Liver (tissue), 9 donors: ENCODE results near the gene PLD3. TPM values are rescaled to one million over a fixed set of nuclear protein-coding genes. Genes with fewer than 3 reads are reported as not detected.

Experiments used
- DNase-seq: peaks from one replicate; pipeline ENCODE4 v3.0.0-alpha.2; 2017; ENCODE audit warnings: low spot score
- H3K27ac ChIP-seq, 2 donors: one replicate each; pipeline ENCODE4 v1.7.0; 2013; ENCODE audit warnings: inconsistent platforms in 2 of 2, low read length in 2 of 2, control low read depth in 1 of 2, low read depth in 1 of 2, mild to moderate bottlenecking in 1 of 2
- H3K27me3 ChIP-seq, 4 donors: one replicate each; pipeline versions ENCODE4 v1.6.1 to v1.7.0; 2013; ENCODE audit warnings: low read length in 3 of 4, inconsistent platforms in 1 of 4, mild to moderate bottlenecking in 1 of 4, moderate library complexity in 1 of 4; ENCODE audit not compliant: control insufficient read depth in 4 of 4, insufficient read depth in 4 of 4
- H3K36me3 ChIP-seq, 4 donors: one replicate each; pipeline versions ENCODE4 v1.6.1 to v1.7.0; 2013; ENCODE audit warnings: low read length in 3 of 4, mild to moderate bottlenecking in 3 of 4, low read depth in 1 of 4, moderate library complexity in 1 of 4; ENCODE audit not compliant: control insufficient read depth in 4 of 4, insufficient read depth in 3 of 4
- H3K4me1 ChIP-seq, 4 donors: one replicate each; pipeline versions ENCODE4 v1.6.1 to v1.7.0; 2013; ENCODE audit warnings: low read length in 3 of 4, mild to moderate bottlenecking in 3 of 4, moderate library complexity in 1 of 4; ENCODE audit not compliant: control insufficient read depth in 4 of 4, insufficient read depth in 4 of 4
- H3K4me3 ChIP-seq, 3 donors: one replicate each; pipeline versions ENCODE4 v1.6.1 to v1.7.0; 2013; ENCODE audit warnings: low read length in 3 of 3, control low read depth in 1 of 3, low read depth in 1 of 3, mild to moderate bottlenecking in 1 of 3
- H3K9ac ChIP-seq, 2 donors: one replicate each; pipeline ENCODE4 v1.7.0; 2013; ENCODE audit warnings: low read length in 2 of 2, mild to moderate bottlenecking in 2 of 2, moderate library complexity in 2 of 2, control low read depth in 1 of 2, low read depth in 1 of 2
- H3K9me3 ChIP-seq, 4 donors: one replicate each; pipeline versions ENCODE4 v1.6.1 to v1.7.0; 2013; ENCODE audit warnings: low read length in 3 of 4; ENCODE audit not compliant: control insufficient read depth in 4 of 4
- ATF3 ChIP-seq: IDR thresholded peaks from 2 replicates; pipeline ENCODE4 v1.6.1; 2016; ENCODE audit warnings: antibody characterized with exemption
- CTCF ChIP-seq: fragments of 150-350 bp; IDR thresholded peaks from 2 replicates; pipeline ENCODE4 v1.5.1; 2017; ENCODE audit warnings: improper control_type of control experiment, low read depth, low read length; ENCODE audit not compliant: missing input control
- EGR1 ChIP-seq, 2 donors: IDR thresholded peaks; 2 replicates each; pipeline ENCODE4 v1.6.1; 2016 to 2018; ENCODE audit warnings: antibody characterized with exemption in 2 of 2, low read depth in 2 of 2
- FOXA1 ChIP-seq: IDR thresholded peaks from 2 replicates; pipeline ENCODE4 v1.6.1; 2016; ENCODE audit warnings: antibody characterized with exemption
- FOXA2 ChIP-seq: IDR thresholded peaks from 2 replicates; pipeline ENCODE4 v1.6.1; 2016; ENCODE audit warnings: antibody characterized with exemption
- GABPA ChIP-seq, 2 donors: IDR thresholded peaks in 1 of 2; conservative IDR thresholded peaks in 1 of 2; 2 replicates each; pipeline ENCODE4 v1.6.1; 2016; ENCODE audit warnings: antibody characterized with exemption in 2 of 2, mild to moderate bottlenecking in 1 of 2, moderate library complexity in 1 of 2
- HNF4A ChIP-seq, 2 donors: conservative IDR thresholded peaks; 2 replicates each; pipeline ENCODE4 v1.6.1; 2016; ENCODE audit warnings: antibody characterized with exemption in 2 of 2, mild to moderate bottlenecking in 2 of 2
- HNF4G ChIP-seq: IDR thresholded peaks from 2 replicates; pipeline ENCODE4 v1.6.1; 2016; ENCODE audit warnings: antibody characterized with exemption
- JUND ChIP-seq, 2 donors: IDR thresholded peaks; 2 replicates each; pipeline ENCODE4 v1.6.1; 2016; ENCODE audit warnings: antibody characterized with exemption in 2 of 2
- MAX ChIP-seq: IDR thresholded peaks from 2 replicates; pipeline ENCODE4 v1.6.1; 2016; ENCODE audit warnings: antibody characterized with exemption
- NR2F2 ChIP-seq: IDR thresholded peaks from 2 replicates; pipeline ENCODE4 v1.6.1; 2016; ENCODE audit warnings: antibody characterized with exemption
- RAD21 ChIP-seq, 2 donors: IDR thresholded peaks; 2 replicates each; pipeline ENCODE4 v1.6.1; 2016; ENCODE audit warnings: antibody characterized with exemption in 2 of 2, mild to moderate bottlenecking in 2 of 2
- REST ChIP-seq: IDR thresholded peaks from 2 replicates; pipeline ENCODE4 v1.6.1; 2016; ENCODE audit warnings: antibody characterized with exemption, mild to moderate bottlenecking
- RXRA ChIP-seq, 2 donors: IDR thresholded peaks; 2 replicates each; pipeline ENCODE4 v1.6.1; 2017 to 2018; ENCODE audit warnings: antibody characterized with exemption in 2 of 2, mild to moderate bottlenecking in 1 of 2
- SP1 ChIP-seq: IDR thresholded peaks from 2 replicates; pipeline ENCODE4 v1.6.1; 2018; ENCODE audit warnings: antibody characterized with exemption, mild to moderate bottlenecking
- TAF1 ChIP-seq: conservative IDR thresholded peaks from 2 replicates; pipeline ENCODE4 v1.6.1; 2016; ENCODE audit warnings: antibody characterized with exemption, mild to moderate bottlenecking
- YY1 ChIP-seq: IDR thresholded peaks from 2 replicates; pipeline ENCODE4 v1.6.1; 2016; ENCODE audit warnings: antibody characterized with exemption, mild to moderate bottlenecking
- ZBTB33 ChIP-seq: IDR thresholded peaks from 2 replicates; pipeline ENCODE4 v1.6.1; 2016; ENCODE audit warnings: antibody characterized with exemption
- WGBS: extraction: QIAGEN DNeasy Blood & Tissue Kit; methylation state at CpG from one replicate; pipeline ENCODE4 v1.1.7; 2013; 5-methylcytosine and 5-hydroxymethylcytosine counted together
- polyA plus RNA-seq, 2 donors: library from polyadenylated mRNA; stranded (reverse) in 1 of 2; unstranded in 1 of 2; fragments of 200-250 nt in 1 of 2; fragments of >200 nt in 1 of 2; fragmentation: Nextera tagmentation in 1 of 2; extraction: Ambion mirVana in 1 of 2; gene quantifications; one replicate each; pipeline versions ENCODE4 v1.2.1 to v1.2.3, GENCODE V29; 2013 to 2015
- total RNA-seq, 2 donors: library from RNA; depleted of rRNA; stranded (reverse); fragments of >200 nt; gene quantifications; one replicate each; pipeline ENCODE4 v1.2.3, GENCODE V29; 2014
- donor health status: healthy.
- donor health status: healthy.
- donor health status: healthy.
- donor health status: healthy.
- donor health status: healthy.

Gene PLD3
- total and polyA plus RNA-seq, 4 donors = 56.0 to 125 (median 105) TPM

- DNase-seq = no peak
- Histone ChIP-seq H3K4me1 (no peaks in the 10 kb centered on the region), H3K27me3 (no peaks in the 10 kb centered on the region), H3K36me3 (peaks cover 6 to 41% (median 22%) of the 10 kb centered on the region in 4 donors), H3K9me3 (no peaks in the 10 kb centered on the region), H3K27ac (no peak overlapping the region), H3K4me3 (no peak overlapping the region), H3K9ac (no peak overlapping the region)
- TF ChIP-seq NR2F2 = no peak
- TF ChIP-seq REST = no peak
- no peak for TF ChIP-seq CTCF
- TF ChIP-seq MAX = no peak
- no peak for TF ChIP-seq FOXA2
- TF ChIP-seq EGR1 (IDR thresholded peaks at IDR 0.05; ENCODE audit: low read depth in 2 of 2) = no peak
- no peak for TF ChIP-seq HNF4G
- no peak for TF ChIP-seq JUND (IDR thresholded peaks at IDR 0.05)
- no peak for TF ChIP-seq RXRA (IDR thresholded peaks at IDR 0.05)
- TF ChIP-seq YY1 = no peak
- no peak for TF ChIP-seq RAD21 (IDR thresholded peaks at IDR 0.05)
- no peak for TF ChIP-seq TAF1
- no peak for TF ChIP-seq ATF3
- no peak for TF ChIP-seq FOXA1
- no peak for TF ChIP-seq HNF4A (conservative IDR thresholded peaks at IDR 0.05)
- no peak for TF ChIP-seq SP1
- no peak for TF ChIP-seq GABPA (IDR thresholded peaks at IDR 0.05 in 1 of 2, conservative IDR thresholded peaks at IDR 0.05 in 1 of 2)
- 89% methylated on average over 7 of the region's 7 CpGs for WGBS
Measured at GRCh38 chr19:40320558-40320935, 27.9 kb upstream of the PLD3 start.

GRCh38 chr19:40321076-40321475 is 27.4 kb upstream of the PLD3 start:
- H3K36me3 ChIP-seq = peaks cover 11 to 46% (median 26%) of the 10 kb centered on the region in 4 donors
- no peaks in the 10 kb centered on the region for H3K4me1 ChIP-seq
- DNase-seq = no peak
- no peaks in the 10 kb centered on the region for H3K9me3 ChIP-seq
- no peak overlapping the region for H3K9ac ChIP-seq
- H3K27ac ChIP-seq = no peak overlapping the region
- 98% methylated on average over 18 of the region's 18 CpGs for WGBS
- H3K4me3 ChIP-seq = no peak overlapping the region
- no peaks in the 10 kb centered on the region for H3K27me3 ChIP-seq
- no peak for TF ChIP-seq RXRA (IDR thresholded peaks at IDR 0.05)
- no peak for TF ChIP-seq FOXA2
- TF ChIP-seq CTCF = no peak
- no peak for TF ChIP-seq ATF3
- TF ChIP-seq FOXA1 = no peak
- no peak for TF ChIP-seq JUND (IDR thresholded peaks at IDR 0.05)
- TF ChIP-seq MAX = no peak
- TF ChIP-seq RAD21 (IDR thresholded peaks at IDR 0.05) = no peak
- TF ChIP-seq SP1 = no peak
- no peak for TF ChIP-seq TAF1
- TF ChIP-seq NR2F2 = no peak
- TF ChIP-seq HNF4A (conservative IDR thresholded peaks at IDR 0.05) = no peak
- no peak for TF ChIP-seq YY1
- no peak for TF ChIP-seq HNF4G
- no peak for TF ChIP-seq ZBTB33
- TF ChIP-seq EGR1 (IDR thresholded peaks at IDR 0.05; ENCODE audit: low read depth in 2 of 2) = no peak
- no peak for TF ChIP-seq GABPA (IDR thresholded peaks at IDR 0.05 in 1 of 2, conservative IDR thresholded peaks at IDR 0.05 in 1 of 2)
